ENCODE results near the gene SENP1. TPM values are rescaled to one million over a fixed set of nuclear protein-coding genes. Genes with fewer than 3 reads are reported as not detected.

SENP1 gene
- total RNA-seq, 2 experiments from 2014 or later: 20.3 to 25.7 TPM

DNA sequence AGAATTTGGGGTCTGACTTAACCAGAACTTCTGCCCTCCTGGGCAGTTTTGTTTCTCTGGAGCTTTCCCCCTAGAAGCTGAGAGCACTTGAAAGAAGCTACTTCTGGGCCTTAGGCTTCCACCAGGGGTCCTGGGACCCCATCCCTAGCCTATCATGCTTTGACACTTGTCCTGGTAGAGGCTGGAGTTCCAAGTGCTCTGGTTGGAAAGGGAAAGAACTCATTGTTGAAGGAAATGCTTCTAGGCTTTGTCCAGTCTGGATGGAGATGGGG, 100.2 kb downstream of the SENP1 start:
- no peaks in the 10 kb centered on the region for H3K36me3 ChIP-seq (ENCODE audit: insufficient read depth, low read length)
- no peak overlapping the region for H3K27ac Mint-ChIP-seq
- H3K27ac ChIP-seq (ENCODE audit: low read depth in 1 of 2, low read length in 2 of 2): no peak overlapping the region
- peaks cover 33% of the 10 kb centered on the region for H3K4me1 Mint-ChIP-seq (ENCODE audit: low read depth)
- DNase-seq: no peak
- peak overlapping the region; percentile 70 for H3K4me3 Mint-ChIP-seq
- H3K9me3 ChIP-seq (ENCODE audit: control insufficient read depth in 1 of 2, insufficient read depth in 1 of 2, low read length in 2 of 2): peaks cover 0 to 35% of the 10 kb centered on the region in 2 experiments
- H3K9me3 Mint-ChIP-seq: no peaks in the 10 kb centered on the region
- peaks cover 70 to 74% of the 10 kb centered on the region in 2 experiments for H3K27me3 ChIP-seq (ENCODE audit: control insufficient read depth in 1 of 2, insufficient read depth in 2 of 2, low read length in 2 of 2)
- TF ChIP-seq, protein P1, sequence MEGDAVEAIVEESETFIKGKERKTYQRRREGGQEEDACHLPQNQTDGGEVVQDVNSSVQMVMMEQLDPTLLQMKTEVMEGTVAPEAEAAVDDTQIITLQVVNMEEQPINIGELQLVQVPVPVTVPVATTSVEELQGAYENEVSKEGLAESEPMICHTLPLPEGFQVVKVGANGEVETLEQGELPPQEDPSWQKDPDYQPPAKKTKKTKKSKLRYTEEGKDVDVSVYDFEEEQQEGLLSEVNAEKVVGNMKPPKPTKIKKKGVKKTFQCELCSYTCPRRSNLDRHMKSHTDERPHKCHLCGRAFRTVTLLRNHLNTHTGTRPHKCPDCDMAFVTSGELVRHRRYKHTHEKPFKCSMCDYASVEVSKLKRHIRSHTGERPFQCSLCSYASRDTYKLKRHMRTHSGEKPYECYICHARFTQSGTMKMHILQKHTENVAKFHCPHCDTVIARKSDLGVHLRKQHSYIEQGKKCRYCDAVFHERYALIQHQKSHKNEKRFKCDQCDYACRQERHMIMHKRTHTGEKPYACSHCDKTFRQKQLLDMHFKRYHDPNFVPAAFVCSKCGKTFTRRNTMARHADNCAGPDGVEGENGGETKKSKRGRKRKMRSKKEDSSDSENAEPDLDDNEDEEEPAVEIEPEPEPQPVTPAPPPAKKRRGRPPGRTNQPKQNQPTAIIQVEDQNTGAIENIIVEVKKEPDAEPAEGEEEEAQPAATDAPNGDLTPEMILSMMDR (IDR thresholded peaks at IDR 0.05): no peak
- peaks cover 44% of the 10 kb centered on the region for H3K4me1 ChIP-seq (ENCODE audit: insufficient read depth, low read length)
- ChIA-PET CTCF (no interaction called here), POLR2A (no interaction called here)
- peaks cover 93% of the 10 kb centered on the region for H3K27me3 Mint-ChIP-seq
- intact Hi-C loops (cut with DNase I, micrococcal nuclease): no loop called here
- no peak for ATAC-seq (ENCODE audit: poor library complexity)
- H3K4me3 ChIP-seq (ENCODE audit: low read length): no peak overlapping the region
- H3K36me3 Mint-ChIP-seq (ENCODE audit: low read depth): no peaks in the 10 kb centered on the region

- TF ChIP-seq, protein P1 (IDR thresholded peaks at IDR 0.05): no peak
- ATAC-seq (ENCODE audit: poor library complexity): no peak
- H3K4me1 ChIP-seq (ENCODE audit: insufficient read depth, low read length): peaks cover 44% of the 10 kb centered on the region
- H3K4me3 Mint-ChIP-seq: peak overlapping the region; percentile 70
- H3K36me3 Mint-ChIP-seq (ENCODE audit: low read depth): no peaks in the 10 kb centered on the region
- H3K27ac ChIP-seq (ENCODE audit: low read depth in 1 of 2, low read length in 2 of 2): no peak overlapping the region
- peak overlapping the region; percentile 37 for H3K4me3 ChIP-seq (ENCODE audit: low read length)
- POLR2A ChIA-PET: no interaction called here
- H3K36me3 ChIP-seq (ENCODE audit: insufficient read depth, low read length): no peaks in the 10 kb centered on the region
- H3K27me3 ChIP-seq (ENCODE audit: control insufficient read depth in 1 of 2, insufficient read depth in 2 of 2, low read length in 2 of 2): peaks cover 70 to 79% of the 10 kb centered on the region in 2 experiments
- peaks cover 33% of the 10 kb centered on the region for H3K4me1 Mint-ChIP-seq (ENCODE audit: low read depth)
- intact Hi-C loops (cut with DNase I, micrococcal nuclease): no loop called here
- H3K27ac Mint-ChIP-seq: no peak overlapping the region
- DNase-seq: no peak
- no peaks in the 10 kb centered on the region for H3K9me3 Mint-ChIP-seq
- peaks cover 97% of the 10 kb centered on the region for H3K27me3 Mint-ChIP-seq
- peaks cover 0 to 35% of the 10 kb centered on the region in 2 experiments for H3K9me3 ChIP-seq (ENCODE audit: control insufficient read depth in 1 of 2, insufficient read depth in 1 of 2, low read length in 2 of 2)
- CTCF ChIA-PET: no interaction called here
These were observed 100.7 kb downstream of the SENP1 start for GRCh38 chr12:48005001-48005749.

- no peak within 1 kb of the TSS for H3K27ac Mint-ChIP-seq
- peaks cover 33% of the 10 kb centered on the region for H3K4me1 Mint-ChIP-seq (ENCODE audit: low read depth)
- peaks cover 97% of the 10 kb centered on the region for H3K27me3 Mint-ChIP-seq
- Histone ChIP-seq H3K27me3 (ENCODE audit: control insufficient read depth in 1 of 2, insufficient read depth in 2 of 2, low read length in 2 of 2) (peaks cover 72 to 81% of the 10 kb centered on the region in 2 experiments), H3K36me3 (ENCODE audit: insufficient read depth, low read length) (no peaks in the 10 kb centered on the region), H3K4me3 (ENCODE audit: low read length) (peak within 1 kb of the TSS; percentile 37), H3K9me3 (ENCODE audit: control insufficient read depth in 1 of 2, insufficient read depth in 1 of 2, low read length in 2 of 2) (peaks cover 0 to 35% of the 10 kb centered on the region in 2 experiments), H3K27ac (ENCODE audit: low read depth in 1 of 2, low read length in 2 of 2) (no peak within 1 kb of the TSS), H3K4me1 (ENCODE audit: insufficient read depth, low read length) (peaks cover 44% of the 10 kb centered on the region)
- intact Hi-C loops (cut with DNase I, micrococcal nuclease): no loop called here
- peak in 4 of 14 experiments; percentile 6 to 43 (median 29) for DNase-seq
- ChIA-PET CTCF (no interaction called here), POLR2A (no interaction called here)
- ATAC-seq (ENCODE audit: poor library complexity): peak; percentile 50
- H3K36me3 Mint-ChIP-seq (ENCODE audit: low read depth): no peaks in the 10 kb centered on the region
- no peaks in the 10 kb centered on the region for H3K9me3 Mint-ChIP-seq
- peak within 1 kb of the TSS; percentile 71 for H3K4me3 Mint-ChIP-seq
- TF ChIP-seq, protein P1 (IDR thresholded peaks at IDR 0.05): no peak
These were observed 101.6 kb downstream of the SENP1 start, which contains the start of gene COL2A1 for GRCh38 chr12:48004053-48004941. COL2A1 (minus strand) TSS chr12:48004476; CDS start chr12:48004321, 155 bp downstream.
